ENCODE data around the gene NAALADL2. TPM values are rescaled to one million over a fixed set of nuclear protein-coding genes. Genes with fewer than 3 reads are reported as not detected.

NAALADL2 gene
- total RNA-seq, 1 experiment from 2014 or later, result 2.7 TPM

- CTCF ChIA-PET, result no interaction called here
- POLR2A ChIA-PET, result no interaction called here
- Histone ChIP-seq H3K4me3 (ENCODE audit: low read depth in 2 of 2, low read length in 2 of 2) (no peak overlapping the region), H3K27me3 (ENCODE audit: control insufficient read depth, insufficient read depth, low read length) (no peaks in the 10 kb centered on the region), H3K4me1 (ENCODE audit: control insufficient read depth, insufficient read depth, low read length) (no peaks in the 10 kb centered on the region), H3K36me3 (ENCODE audit: control insufficient read depth, insufficient read depth, low read length) (no peaks in the 10 kb centered on the region), H3K9me3 (ENCODE audit: control insufficient read depth, insufficient read depth, low read depth, low read length) (no peaks in the 10 kb centered on the region), H3K27ac (ENCODE audit: low read length) (no peak overlapping the region)
- BruUV-seq (replicated peaks), result no TSS peak
- ATAC-seq (no peak), DNase-seq (ENCODE audit: low read depth, low spot score) (no peak)
- intact Hi-C loops (cut with micrococcal nuclease; ENCODE audit: unreplicated experiment) (no loop called here), in situ Hi-C loops (cut with HindIII; ENCODE audit: low pct_unique_long_range_greater_than_20kb, low sequenced_read_pairs) (no loop called here)
- TF ChIP-seq CTCF (IDR thresholded peaks at IDR 0.05), result no peak
- no peak for TF ChIP-seq REST (IDR thresholded peaks at IDR 0.05; ENCODE audit: insufficient read depth in 1 of 2, low read depth in 2 of 2, low read length in 1 of 2)
- TF ChIP-seq TCF7L2 (IDR thresholded peaks at IDR 0.05; ENCODE audit: low read depth, low read length), result no peak
- TF ChIP-seq POLR2AphosphoS5 (IDR thresholded peaks at IDR 0.05; ENCODE audit: low read depth, low read length), result no peak
- no peak for TF ChIP-seq SIN3A (IDR thresholded peaks at IDR 0.05; ENCODE audit: borderline replicate concordance, insufficient read depth, low read depth, low read length)
These were observed 207.7 kb downstream of the NAALADL2 start for GRCh38 chr3:175066617-175067415.

- intact Hi-C loops (cut with micrococcal nuclease; ENCODE audit: unreplicated experiment) (no loop called here), in situ Hi-C loops (cut with HindIII; ENCODE audit: low pct_unique_long_range_greater_than_20kb, low sequenced_read_pairs) (no loop called here)
- TF ChIP-seq CTCF (IDR thresholded peaks at IDR 0.05) (no peak), SIN3A (IDR thresholded peaks at IDR 0.05; ENCODE audit: borderline replicate concordance, insufficient read depth, low read depth, low read length) (no peak), REST (IDR thresholded peaks at IDR 0.05; ENCODE audit: insufficient read depth in 1 of 2, low read depth in 2 of 2, low read length in 1 of 2) (no peak), TCF7L2 (IDR thresholded peaks at IDR 0.05; ENCODE audit: low read depth, low read length) (no peak), POLR2AphosphoS5 (IDR thresholded peaks at IDR 0.05; ENCODE audit: low read depth, low read length) (no peak)
- Histone ChIP-seq H3K36me3 (ENCODE audit: control insufficient read depth, insufficient read depth, low read length) (no peaks in the 10 kb centered on the region), H3K9me3 (ENCODE audit: control insufficient read depth, insufficient read depth, low read depth, low read length) (no peaks in the 10 kb centered on the region), H3K27me3 (ENCODE audit: control insufficient read depth, insufficient read depth, low read length) (no peaks in the 10 kb centered on the region), H3K27ac (ENCODE audit: low read length) (no peak overlapping the region), H3K4me3 (ENCODE audit: low read depth in 2 of 2, low read length in 2 of 2) (no peak overlapping the region), H3K4me1 (ENCODE audit: control insufficient read depth, insufficient read depth, low read length) (no peaks in the 10 kb centered on the region)
- ATAC-seq (no peak), DNase-seq (ENCODE audit: low read depth, low spot score) (no peak)
- ChIA-PET CTCF (no interaction called here), POLR2A (no interaction called here)
- BruUV-seq (replicated peaks), result no TSS peak
These were observed 209.5 kb downstream of the NAALADL2 start for GRCh38 chr3:175068587-175068986.
